GM23338 (cell line): Measurements from ENCODE around the gene SYP. TPM values are rescaled to one million over a fixed set of nuclear protein-coding genes. Genes with fewer than 3 reads are reported as not detected.

Source experiments
- ATAC-seq: fragments of 200-7000 bp; cut with Tn5 transposase; 3 replicates; pipeline ENCODE4 v1.9.1; 2020
- DNase-seq: peaks from one replicate; pipeline ENCODE4 v3.0.0-alpha.2; 2015; ENCODE audit warnings: low spot score
- H2AFZ ChIP-seq: fragments of 200-600 bp; sonication (generic); 2 replicates; pipeline ENCODE4 v1.8.0; 2016; ENCODE audit warnings: antibody characterized with exemption, mild to moderate bottlenecking, moderate library complexity
- H3F3A ChIP-seq: fragments of 200-600 bp; sonication (generic); replicated peaks from 2 replicates; pipeline ENCODE4 v1.8.0; 2017; ENCODE audit warnings: antibody characterized with exemption, mixed run types, low read depth
- H3K27ac ChIP-seq: fragments of 200-600 bp; sonication (generic); 2 replicates; pipeline ENCODE4 v1.6.1; 2016; ENCODE audit warnings: low read depth
- H3K27me3 ChIP-seq: fragments of 200-600 bp; sonication (generic); 2 replicates; pipeline ENCODE4 v1.8.0; 2016; ENCODE audit warnings: mild to moderate bottlenecking, mixed run types, moderate library complexity; ENCODE audit not compliant: insufficient read depth
- H3K36me3 ChIP-seq: fragments of 200-600 bp; sonication (generic); 2 replicates; pipeline ENCODE4 v1.8.0; 2016; ENCODE audit warnings: mild to moderate bottlenecking; ENCODE audit not compliant: insufficient read depth
- H3K4me1 ChIP-seq: fragments of 200-600 bp; sonication (generic); 2 replicates; pipeline ENCODE4 v1.8.0; 2016; ENCODE audit warnings: mild to moderate bottlenecking, moderate library complexity; ENCODE audit not compliant: insufficient read depth
- H3K4me2 ChIP-seq: fragments of 200-600 bp; sonication (generic); 2 replicates; pipeline ENCODE4 v1.7.1; 2017; ENCODE audit warnings: mixed run types
- H3K4me3 ChIP-seq: fragments of 200-600 bp; sonication (generic); 2 replicates; pipeline ENCODE4 v1.6.1; 2016; ENCODE audit warnings: mixed run types
- H3K79me2 ChIP-seq: fragments of 200-600 bp; sonication (generic); replicated peaks from 2 replicates; pipeline ENCODE4 v1.8.0; 2017; ENCODE audit warnings: mild to moderate bottlenecking; ENCODE audit not compliant: insufficient read depth
- H3K9me2 ChIP-seq: fragments of 200-600 bp; sonication (generic); 2 replicates; pipeline ENCODE4 v1.8.0; 2017; ENCODE audit not compliant: insufficient read depth
- H4K20me1 ChIP-seq: fragments of 200-600 bp; sonication (generic); replicated peaks from 2 replicates; pipeline ENCODE4 v1.8.0; 2017; ENCODE audit warnings: mild to moderate bottlenecking; ENCODE audit not compliant: insufficient read depth
- H3K27ac Mint-ChIP-seq: 2 replicates; pipeline ENCODE4 v1.8.0; 2020; ENCODE audit warnings: inconsistent platforms, mild to moderate bottlenecking, moderate library complexity, mixed read lengths
- H3K27me3 Mint-ChIP-seq: 3 replicates; pipeline ENCODE4 v1.8.0; 2022; ENCODE audit warnings: low read depth, mild to moderate bottlenecking, moderate library complexity, mixed read lengths, inconsistent platforms; ENCODE audit not compliant: insufficient read depth, poor library complexity
- H3K36me3 Mint-ChIP-seq: 3 replicates; pipeline ENCODE4 v1.8.0; 2021; ENCODE audit warnings: low read depth, mild to moderate bottlenecking, inconsistent platforms, moderate library complexity, mixed read lengths
- H3K4me1 Mint-ChIP-seq: 3 replicates; pipeline ENCODE4 v1.8.0; 2020; ENCODE audit warnings: mild to moderate bottlenecking, inconsistent platforms, mixed read lengths
- H3K4me3 Mint-ChIP-seq: 3 replicates; pipeline ENCODE4 v1.8.0; 2021; ENCODE audit warnings: moderate library complexity, mild to moderate bottlenecking, inconsistent platforms, mixed read lengths
- H3K9me3 Mint-ChIP-seq: 3 replicates; pipeline ENCODE4 v1.8.0; 2020; ENCODE audit warnings: moderate library complexity, mild to moderate bottlenecking, inconsistent platforms, mixed read lengths
- CREB1 ChIP-seq: fragments of 250-450 bp; sonication (Bioruptor Pico); IDR thresholded peaks from 2 replicates; pipeline ENCODE4 v1.5.0; 2020; ENCODE audit warnings: low read depth, mild to moderate bottlenecking, moderate library complexity
- CTCF ChIP-seq, 2 experiments: fragments of 200-600 bp in 1 of 2; sonication (generic) in 1 of 2; conservative IDR thresholded peaks; 2 replicates each; pipeline versions ENCODE4 v1.5.1 to v1.6.1; 2016 to 2017; ENCODE audit warnings: antibody characterized with exemption in 2 of 2, low read depth in 2 of 2, mild to moderate bottlenecking in 2 of 2, moderate library complexity in 1 of 2
- EZH2 ChIP-seq: fragments of 200-600 bp; sonication (generic); IDR thresholded peaks from one replicate; pipeline ENCODE4 v1.8.0; 2017; ENCODE audit warnings: antibody characterized with exemption, mild to moderate bottlenecking, low read depth; ENCODE audit not compliant: unreplicated experiment
- EZH2phosphoT487 ChIP-seq: fragments of 200-600 bp; sonication (generic); IDR thresholded peaks from one replicate; pipeline ENCODE4 v1.8.1; 2018; ENCODE audit warnings: antibody characterized with exemption; ENCODE audit not compliant: unreplicated experiment
- JUNB ChIP-seq: IDR thresholded peaks from one replicate; pipeline ENCODE4 v1.6.1; 2016; ENCODE audit warnings: antibody characterized with exemption; ENCODE audit not compliant: unreplicated experiment
- NANOG ChIP-seq: IDR thresholded peaks from 2 replicates; pipeline ENCODE4 v1.6.1; 2016; ENCODE audit warnings: antibody characterized with exemption, borderline replicate concordance
- POLR2AphosphoS5 ChIP-seq: IDR thresholded peaks from 2 replicates; pipeline ENCODE4 v1.6.1; 2016; ENCODE audit warnings: antibody characterized with exemption, low read depth
- REST ChIP-seq: IDR thresholded peaks from one replicate; pipeline ENCODE4 v1.6.1; 2018; ENCODE audit warnings: antibody characterized with exemption; ENCODE audit not compliant: unreplicated experiment
- STAT1 ChIP-seq: IDR thresholded peaks from one replicate; pipeline ENCODE4 v1.6.1; 2016; ENCODE audit warnings: antibody characterized with exemption; ENCODE audit not compliant: unreplicated experiment
- ZNF114 ChIP-seq: fragments of 250-450 bp; sonication (Bioruptor Pico); IDR thresholded peaks from 2 replicates; pipeline ENCODE4 v1.5.0; 2020; ENCODE audit warnings: mild to moderate bottlenecking, moderate library complexity
- ZNF331 ChIP-seq: fragments of 250-450 bp; sonication (Bioruptor Pico); IDR thresholded peaks from 2 replicates; pipeline ENCODE4 v1.5.0; 2020; ENCODE audit warnings: low read depth, mild to moderate bottlenecking, moderate library complexity
- ZNF462 ChIP-seq: fragments of 250-450 bp; sonication (Bioruptor Pico); IDR thresholded peaks from 2 replicates; pipeline ENCODE4 v1.5.0; 2020; ENCODE audit warnings: mild to moderate bottlenecking, moderate library complexity
- polyA plus RNA-seq: library from polyadenylated mRNA; unstranded; fragments of >200 nt; fragmentation: Nextera tagmentation; extraction: Ambion mirVana; gene quantifications from 2 replicates; pipeline ENCODE4 v1.2.1, GENCODE V29; 2016
- total RNA-seq: library from RNA; depleted of rRNA; stranded (reverse); fragments of >200 nt; shearing (Covaris generic); gene quantifications from 2 replicates; pipeline ENCODE4 v1.2.3, GENCODE V29; 2014
- TF ChIP-seq, protein P1 (sequence below): IDR thresholded peaks from 2 replicates; pipeline ENCODE4 v1.6.1; 2016; ENCODE audit warnings: antibody characterized with exemption

SYP gene
- total and polyA plus RNA-seq, 2 experiments from 2014 or later: 3.7 to 9.1 TPM

GRCh38 chrX:49167740-49168108, 32.3 kb downstream of the SYP start:
- Histone ChIP-seq H3K4me2 (peak overlapping the region; percentile 86), H3K4me3 (peak overlapping the region; percentile 59), H3K27ac (no peak overlapping the region), H3K79me2 (no peaks in the 10 kb centered on the region), H3K9me2 (no peaks in the 10 kb centered on the region), H3K36me3 (no peaks in the 10 kb centered on the region), H3F3A (no peaks in the 10 kb centered on the region), H3K4me1 (no peaks in the 10 kb centered on the region; the same call in 1 of the 2 replicates), H4K20me1 (no peaks in the 10 kb centered on the region), H3K27me3 (peaks cover 58% of the 10 kb centered on the region), H2AFZ (no peak overlapping the region; the same call in 1 of the 2 replicates)
- H3K36me3 Mint-ChIP-seq: no peaks in the 10 kb centered on the region
- H3K27ac Mint-ChIP-seq: no peak overlapping the region
- H3K27me3 Mint-ChIP-seq: peaks cover 28% of the 10 kb centered on the region
- DNase-seq: no peak
- H3K4me3 Mint-ChIP-seq: peak overlapping the region; percentile 72
- TF ChIP-seq CREB1 (CRISPR knock-in tag): no peak
- TF ChIP-seq REST: no peak
- no peak for TF ChIP-seq JUNB
- TF ChIP-seq ZNF114 (CRISPR knock-in tag): no peak
- no peak for TF ChIP-seq POLR2AphosphoS5
- no peak for TF ChIP-seq EZH2
- no peak for TF ChIP-seq STAT1
- no peak for TF ChIP-seq EZH2phosphoT487
- no peak for TF ChIP-seq CTCF (conservative IDR thresholded peaks at IDR 0.05; ENCODE audit: low read depth in 2 of 2)
- TF ChIP-seq ZNF331 (CRISPR knock-in tag): no peak
- no peak for TF ChIP-seq NANOG
- no peak for TF ChIP-seq ZNF462 (CRISPR knock-in tag)
- TF ChIP-seq, protein P1, sequence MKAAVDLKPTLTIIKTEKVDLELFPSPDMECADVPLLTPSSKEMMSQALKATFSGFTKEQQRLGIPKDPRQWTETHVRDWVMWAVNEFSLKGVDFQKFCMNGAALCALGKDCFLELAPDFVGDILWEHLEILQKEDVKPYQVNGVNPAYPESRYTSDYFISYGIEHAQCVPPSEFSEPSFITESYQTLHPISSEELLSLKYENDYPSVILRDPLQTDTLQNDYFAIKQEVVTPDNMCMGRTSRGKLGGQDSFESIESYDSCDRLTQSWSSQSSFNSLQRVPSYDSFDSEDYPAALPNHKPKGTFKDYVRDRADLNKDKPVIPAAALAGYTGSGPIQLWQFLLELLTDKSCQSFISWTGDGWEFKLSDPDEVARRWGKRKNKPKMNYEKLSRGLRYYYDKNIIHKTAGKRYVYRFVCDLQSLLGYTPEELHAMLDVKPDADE: no peak
- no peak for ATAC-seq
- H3K9me3 Mint-ChIP-seq: no peaks in the 10 kb centered on the region; the same call in 2 of the 3 replicates
- H3K4me1 Mint-ChIP-seq: peaks cover 15% of the 10 kb centered on the region
